Measurements from ENCODE around the gene RNF31.

DNA sequence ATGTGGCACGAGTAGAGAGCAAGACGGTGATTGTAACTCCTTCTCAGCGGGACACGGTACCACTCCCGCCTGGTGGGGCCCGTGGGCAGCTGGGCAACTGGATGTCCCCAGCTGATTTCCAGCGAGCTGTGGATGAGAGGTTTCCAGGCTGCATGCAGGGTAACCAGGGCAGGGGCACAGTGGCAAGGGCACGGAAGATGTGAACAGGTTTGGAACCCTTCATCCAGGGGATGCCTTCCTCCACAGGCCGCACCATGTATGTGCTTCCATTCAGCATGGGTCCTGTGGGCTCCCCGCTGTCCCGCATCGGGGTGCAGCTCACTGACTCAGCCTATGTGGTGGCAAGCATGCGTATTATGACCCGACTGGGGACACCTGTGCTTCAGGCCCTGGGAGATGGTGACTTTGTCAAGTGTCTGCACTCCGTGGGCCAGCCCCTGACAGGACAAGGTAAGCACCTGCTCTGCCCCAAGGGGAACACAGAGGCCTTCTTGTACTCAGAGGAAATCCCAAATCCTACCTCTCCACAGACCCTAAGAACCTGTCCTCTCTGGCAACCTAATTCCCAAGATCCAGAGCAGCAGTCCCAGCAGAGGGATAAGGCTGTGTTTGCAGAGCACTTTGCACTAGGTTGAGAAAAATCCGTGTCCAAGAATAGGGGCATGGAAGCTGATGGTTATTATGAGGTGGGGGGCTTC, 48.9 kb upstream of the RNF31 start:
- TF ChIP-seq, protein P1, sequence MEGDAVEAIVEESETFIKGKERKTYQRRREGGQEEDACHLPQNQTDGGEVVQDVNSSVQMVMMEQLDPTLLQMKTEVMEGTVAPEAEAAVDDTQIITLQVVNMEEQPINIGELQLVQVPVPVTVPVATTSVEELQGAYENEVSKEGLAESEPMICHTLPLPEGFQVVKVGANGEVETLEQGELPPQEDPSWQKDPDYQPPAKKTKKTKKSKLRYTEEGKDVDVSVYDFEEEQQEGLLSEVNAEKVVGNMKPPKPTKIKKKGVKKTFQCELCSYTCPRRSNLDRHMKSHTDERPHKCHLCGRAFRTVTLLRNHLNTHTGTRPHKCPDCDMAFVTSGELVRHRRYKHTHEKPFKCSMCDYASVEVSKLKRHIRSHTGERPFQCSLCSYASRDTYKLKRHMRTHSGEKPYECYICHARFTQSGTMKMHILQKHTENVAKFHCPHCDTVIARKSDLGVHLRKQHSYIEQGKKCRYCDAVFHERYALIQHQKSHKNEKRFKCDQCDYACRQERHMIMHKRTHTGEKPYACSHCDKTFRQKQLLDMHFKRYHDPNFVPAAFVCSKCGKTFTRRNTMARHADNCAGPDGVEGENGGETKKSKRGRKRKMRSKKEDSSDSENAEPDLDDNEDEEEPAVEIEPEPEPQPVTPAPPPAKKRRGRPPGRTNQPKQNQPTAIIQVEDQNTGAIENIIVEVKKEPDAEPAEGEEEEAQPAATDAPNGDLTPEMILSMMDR (IDR thresholded peaks at IDR 0.05), result no peak
- TF ChIP-seq EP300 (IDR thresholded peaks at IDR 0.05), result no peak

All from gastroesophageal sphincter (tissue), 3 donors.